ENCODE measurements around the gene SYCE3.

DNA sequence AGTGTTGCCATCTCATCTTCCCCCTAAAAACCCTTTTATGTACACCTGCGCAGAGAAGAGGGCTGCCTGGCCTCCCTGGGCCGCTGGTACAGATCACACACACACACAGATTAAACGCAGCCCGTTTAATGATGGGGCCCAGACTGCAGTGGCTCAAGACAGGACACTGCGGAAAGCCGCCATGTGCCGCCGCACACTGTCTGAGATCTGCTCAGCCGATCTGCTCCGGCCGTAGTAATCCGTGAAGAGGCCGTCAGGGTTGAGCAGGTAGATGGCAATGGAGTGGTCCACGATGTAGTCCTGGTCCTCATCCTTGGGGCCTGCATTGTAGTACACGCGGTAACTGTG lies 39.3 kb downstream of the SYCE3 start:
- TF ChIP-seq CTCF (conservative IDR thresholded peaks at IDR 0.05 in 1 of 2, IDR thresholded peaks at IDR 0.05 in 1 of 2; ENCODE audit: extremely low read depth in 1 of 2, insufficient read depth in 1 of 2, low read depth in 1 of 2, low read length in 2 of 2) = no peak
- no peak for TF ChIP-seq EZH2 (IDR thresholded peaks at IDR 0.05; ENCODE audit: borderline replicate concordance, low read length)

Measured in mammary epithelial cell (primary cell).